ENCODE data around the gene RBM20. TPM values are rescaled to one million over a fixed set of nuclear protein-coding genes. Genes with fewer than 3 reads are reported as not detected.
A peak's percentile ranks its signal among the peaks of the same experiment; 100 is the strongest.

Gene RBM20
- total and polyA plus RNA-seq, 2 of the 13 experiments (the other 11 are each of a cell fraction or from before 2014, with no cell fraction given), result 0.02 to 0.22 TPM

DNA sequence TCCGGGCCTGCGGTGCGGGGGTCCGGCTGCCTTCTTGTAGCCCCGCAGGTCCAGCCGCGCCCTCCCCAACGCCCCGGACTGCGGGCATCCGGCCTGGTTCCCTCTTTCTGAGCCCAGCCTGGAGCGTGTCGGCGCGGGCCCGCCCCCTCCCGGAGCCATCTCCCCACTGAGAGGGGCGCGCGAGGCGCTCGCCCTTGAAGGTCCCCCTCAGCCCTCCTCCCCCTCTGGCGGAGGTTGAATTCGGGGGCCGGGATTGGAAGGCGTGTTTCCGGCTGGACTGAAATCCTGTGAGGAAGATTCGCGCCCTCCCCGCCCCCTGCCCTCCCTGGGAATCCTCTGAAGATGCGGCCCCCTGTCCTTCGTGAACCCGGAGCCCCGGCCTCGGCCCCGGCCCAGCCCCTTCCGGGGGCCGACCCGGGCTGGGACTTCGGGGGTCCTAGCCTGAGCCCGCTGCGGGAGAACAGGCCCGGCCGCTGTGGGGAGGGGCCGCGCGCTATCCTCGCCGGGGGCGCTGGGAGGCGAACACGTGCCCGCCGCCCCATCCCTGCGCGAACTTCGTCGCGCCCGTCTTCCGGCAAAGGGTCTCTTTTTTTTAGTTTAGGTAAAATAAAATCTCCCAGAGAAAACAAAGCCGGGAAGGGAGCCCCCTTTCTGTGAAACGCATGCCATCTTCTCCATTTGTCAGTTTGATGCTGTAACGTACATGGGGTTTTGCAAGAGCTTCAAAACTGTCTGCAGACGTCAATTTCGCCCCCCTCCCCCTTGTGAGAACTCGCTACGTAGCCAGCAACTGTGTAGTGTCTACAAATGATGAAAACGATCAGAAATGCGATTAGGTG is 228.2 kb downstream of the RBM20 start (continued):
- TF ChIP-seq, protein P1, sequence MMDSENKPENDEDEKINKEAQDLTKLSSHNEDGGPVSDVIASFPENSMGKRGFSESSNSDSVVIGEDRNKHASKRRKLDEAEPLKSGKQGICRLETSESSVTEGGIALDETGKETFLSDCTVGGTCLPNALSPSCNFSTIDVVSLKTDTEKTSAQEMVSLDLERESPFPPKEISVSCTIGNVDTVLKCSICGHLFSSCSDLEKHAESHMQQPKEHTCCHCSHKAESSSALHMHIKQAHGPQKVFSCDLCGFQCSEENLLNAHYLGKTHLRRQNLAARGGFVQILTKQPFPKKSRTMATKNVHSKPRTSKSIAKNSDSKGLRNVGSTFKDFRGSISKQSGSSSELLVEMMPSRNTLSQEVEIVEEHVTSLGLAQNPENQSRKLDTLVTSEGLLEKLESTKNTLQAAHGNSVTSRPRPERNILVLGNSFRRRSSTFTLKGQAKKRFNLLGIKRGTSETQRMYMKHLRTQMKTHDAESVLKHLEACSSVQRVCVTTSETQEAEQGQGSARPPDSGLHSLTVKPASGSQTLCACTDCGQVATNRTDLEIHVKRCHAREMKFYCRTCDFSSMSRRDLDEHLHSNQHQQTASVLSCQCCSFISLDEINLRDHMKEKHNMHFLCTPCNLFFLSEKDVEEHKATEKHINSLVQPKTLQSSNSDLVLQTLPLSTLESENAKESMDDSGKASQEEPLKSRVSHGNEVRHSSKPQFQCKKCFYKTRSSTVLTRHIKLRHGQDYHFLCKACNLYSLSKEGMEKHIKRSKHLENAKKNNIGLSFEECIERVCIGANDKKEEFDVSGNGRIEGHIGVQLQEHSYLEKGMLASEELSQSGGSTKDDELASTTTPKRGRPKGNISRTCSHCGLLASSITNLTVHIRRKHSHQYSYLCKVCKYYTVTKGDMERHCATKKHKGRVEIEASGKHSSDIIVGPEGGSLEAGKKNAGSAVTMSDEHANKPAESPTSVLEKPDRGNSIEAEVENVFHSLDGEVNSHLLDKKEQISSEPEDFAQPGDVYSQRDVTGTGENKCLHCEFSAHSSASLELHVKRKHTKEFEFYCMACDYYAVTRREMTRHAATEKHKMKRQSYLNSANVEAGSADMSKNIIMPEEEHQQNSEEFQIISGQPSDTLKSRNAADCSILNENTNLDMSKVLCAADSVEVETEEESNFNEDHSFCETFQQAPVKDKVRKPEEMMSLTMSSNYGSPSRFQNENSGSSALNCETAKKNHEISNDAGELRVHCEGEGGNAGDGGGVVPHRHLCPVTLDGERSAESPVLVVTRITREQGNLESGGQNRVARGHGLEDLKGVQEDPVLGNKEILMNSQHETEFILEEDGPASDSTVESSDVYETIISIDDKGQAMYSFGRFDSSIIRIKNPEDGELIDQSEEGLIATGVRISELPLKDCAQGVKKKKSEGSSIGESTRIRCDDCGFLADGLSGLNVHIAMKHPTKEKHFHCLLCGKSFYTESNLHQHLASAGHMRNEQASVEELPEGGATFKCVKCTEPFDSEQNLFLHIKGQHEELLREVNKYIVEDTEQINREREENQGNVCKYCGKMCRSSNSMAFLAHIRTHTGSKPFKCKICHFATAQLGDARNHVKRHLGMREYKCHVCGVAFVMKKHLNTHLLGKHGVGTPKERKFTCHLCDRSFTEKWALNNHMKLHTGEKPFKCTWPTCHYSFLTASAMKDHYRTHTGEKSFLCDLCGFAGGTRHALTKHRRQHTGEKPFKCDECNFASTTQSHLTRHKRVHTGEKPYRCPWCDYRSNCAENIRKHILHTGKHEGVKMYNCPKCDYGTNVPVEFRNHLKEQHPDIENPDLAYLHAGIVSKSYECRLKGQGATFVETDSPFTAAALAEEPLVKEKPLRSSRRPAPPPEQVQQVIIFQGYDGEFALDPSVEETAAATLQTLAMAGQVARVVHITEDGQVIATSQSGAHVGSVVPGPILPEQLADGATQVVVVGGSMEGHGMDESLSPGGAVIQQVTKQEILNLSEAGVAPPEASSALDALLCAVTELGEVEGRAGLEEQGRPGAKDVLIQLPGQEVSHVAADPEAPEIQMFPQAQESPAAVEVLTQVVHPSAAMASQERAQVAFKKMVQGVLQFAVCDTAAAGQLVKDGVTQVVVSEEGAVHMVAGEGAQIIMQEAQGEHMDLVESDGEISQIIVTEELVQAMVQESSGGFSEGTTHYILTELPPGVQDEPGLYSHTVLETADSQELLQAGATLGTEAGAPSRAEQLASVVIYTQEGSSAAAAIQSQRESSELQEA (CRISPR knock-in tag; IDR thresholded peaks at IDR 0.05; ENCODE audit: not compliant biosample characterization), result no peak
- TF ChIP-seq GFI1 (CRISPR knock-in tag; IDR thresholded peaks at IDR 0.05; ENCODE audit: borderline replicate concordance) (peak; percentile 42; the same call in 1 of the 2 replicates), ELF3 (CRISPR knock-in tag; IDR thresholded peaks at IDR 0.05) (peak; percentile 21; the same call in 1 of the 2 replicates), BRD4 (CRISPR knock-in tag; IDR thresholded peaks at IDR 0.05) (no peak; the same call in 1 of the 2 replicates), ZNF329 (CRISPR knock-in tag; IDR thresholded peaks at IDR 0.05; ENCODE audit: low read depth) (no peak; the same call in 1 of the 2 replicates), TMF1 (CRISPR knock-in tag; IDR thresholded peaks at IDR 0.05; ENCODE audit: low read depth) (no peak), ZNF235 (CRISPR knock-in tag; IDR thresholded peaks at IDR 0.05; ENCODE audit: borderline replicate concordance) (no peak), HMG20B (CRISPR knock-in tag; conservative IDR thresholded peaks at IDR 0.05) (0 out of 2 replicates have a peak, but pooled peaks have one; percentile 12), ETS1 (CRISPR knock-in tag; IDR thresholded peaks at IDR 0.05) (no peak), IKZF4 (CRISPR knock-in tag; IDR thresholded peaks at IDR 0.05; ENCODE audit: borderline replicate concordance, low read depth, not compliant biosample characterization) (no peak), CHD2 (IDR thresholded peaks at IDR 0.05; ENCODE audit: low read depth, low read length) (no peak), ZNF263 (CRISPR knock-in tag; IDR thresholded peaks at IDR 0.05) (peak; percentile 56), SMAD1 (CRISPR knock-in tag; IDR thresholded peaks at IDR 0.05; ENCODE audit: borderline replicate concordance, low read depth) (peak; percentile 26; the same call in 1 of the 2 replicates), KMT2A (CRISPR knock-in tag; IDR thresholded peaks at IDR 0.05) (no peak)
- TF ChIP-seq, protein P2, sequence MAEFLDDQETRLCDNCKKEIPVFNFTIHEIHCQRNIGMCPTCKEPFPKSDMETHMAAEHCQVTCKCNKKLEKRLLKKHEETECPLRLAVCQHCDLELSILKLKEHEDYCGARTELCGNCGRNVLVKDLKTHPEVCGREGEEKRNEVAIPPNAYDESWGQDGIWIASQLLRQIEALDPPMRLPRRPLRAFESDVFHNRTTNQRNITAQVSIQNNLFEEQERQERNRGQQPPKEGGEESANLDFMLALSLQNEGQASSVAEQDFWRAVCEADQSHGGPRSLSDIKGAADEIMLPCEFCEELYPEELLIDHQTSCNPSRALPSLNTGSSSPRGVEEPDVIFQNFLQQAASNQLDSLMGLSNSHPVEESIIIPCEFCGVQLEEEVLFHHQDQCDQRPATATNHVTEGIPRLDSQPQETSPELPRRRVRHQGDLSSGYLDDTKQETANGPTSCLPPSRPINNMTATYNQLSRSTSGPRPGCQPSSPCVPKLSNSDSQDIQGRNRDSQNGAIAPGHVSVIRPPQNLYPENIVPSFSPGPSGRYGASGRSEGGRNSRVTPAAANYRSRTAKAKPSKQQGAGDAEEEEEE (CRISPR knock-in tag; IDR thresholded peaks at IDR 0.05; ENCODE audit: borderline replicate concordance), result no peak
- TF ChIP-seq, protein P3, sequence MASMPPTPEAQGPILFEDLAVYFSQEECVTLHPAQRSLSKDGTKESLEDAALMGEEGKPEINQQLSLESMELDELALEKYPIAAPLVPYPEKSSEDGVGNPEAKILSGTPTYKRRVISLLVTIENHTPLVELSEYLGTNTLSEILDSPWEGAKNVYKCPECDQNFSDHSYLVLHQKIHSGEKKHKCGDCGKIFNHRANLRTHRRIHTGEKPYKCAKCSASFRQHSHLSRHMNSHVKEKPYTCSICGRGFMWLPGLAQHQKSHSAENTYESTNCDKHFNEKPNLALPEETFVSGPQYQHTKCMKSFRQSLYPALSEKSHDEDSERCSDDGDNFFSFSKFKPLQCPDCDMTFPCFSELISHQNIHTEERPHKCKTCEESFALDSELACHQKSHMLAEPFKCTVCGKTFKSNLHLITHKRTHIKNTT (CRISPR knock-in tag; IDR thresholded peaks at IDR 0.05), result no peak
